ENCODE data around the gene FAM20C. TPM values are rescaled to one million over a fixed set of nuclear protein-coding genes. Genes with fewer than 3 reads are reported as not detected.

The FAM20C gene
- total and polyA plus RNA-seq, 2 donors (not counting 3 experiments of a cell fraction or from before 2014, with no cell fraction given) = 14.2 to 34.5 TPM

GRCh38 chr7:188174-188573 lies 4.2 kb upstream of the FAM20C start:
- Histone ChIP-seq H3K9me3 (replicated peaks; ENCODE audit: control insufficient read depth, insufficient read depth, low read length) (no peaks in the 10 kb centered on the region), H3K9ac (replicated peaks; ENCODE audit: extremely low read depth, insufficient read depth, low read length) (no peak overlapping the region), H3K79me2 (ENCODE audit: control insufficient read depth, insufficient read depth, low read length) (peaks cover 2% of the 10 kb centered on the region), H3K4me3 (replicated peaks in 1 of 3; ENCODE audit: insufficient read depth in 1 of 3, low read depth in 1 of 3, low read length in 3 of 3) (no peak overlapping the region), H3K4me2 (ENCODE audit: insufficient read depth, low read length) (no peak overlapping the region), H3K27me3 (ENCODE audit: control insufficient read depth in 2 of 2, insufficient read depth in 2 of 2, low read length in 2 of 2) (no peaks in the 10 kb centered on the region), H3K36me3 (ENCODE audit: control insufficient read depth in 2 of 2, extremely low read depth in 1 of 2, insufficient read depth in 2 of 2, low read length in 2 of 2) (no peaks in the 10 kb centered on the region), H2AFZ (ENCODE audit: low read depth, low read length) (no peak overlapping the region), H3K9me1 (replicated peaks; ENCODE audit: control insufficient read depth, extremely low read depth, insufficient read depth, low read length) (no peaks in the 10 kb centered on the region), H3K27ac (ENCODE audit: insufficient read depth, low read depth, low read length) (no peak overlapping the region), H4K20me1 (replicated peaks; ENCODE audit: control insufficient read depth, extremely low read depth, insufficient read depth, low read length) (no peaks in the 10 kb centered on the region), H3K4me1 (ENCODE audit: control insufficient read depth, extremely low read depth, insufficient read depth, low read length) (peaks cover 3% of the 10 kb centered on the region)
- POLR2A ChIA-PET = no interaction called here
- no peak for DNase-seq (ENCODE audit: low read depth, low spot score)
- dilution Hi-C loops (cut with MboI; ENCODE audit: extremely low pct_ligation_motif_present, low sequenced_read_pairs) = no loop called here
- CTCF ChIA-PET = interaction anchor here (1.0 to 2.3 kb wide), 4 partner anchors 9 to 124 kb away, joined by 3 to 11 read pairs (median 3); no protein-coding TSS in a partner anchor
- intact Hi-C loops (cut with micrococcal nuclease) = no loop called here
- TF ChIP-seq POLR2AphosphoS5 (IDR thresholded peaks at IDR 0.05; ENCODE audit: insufficient read depth, low read depth, low read length) = no peak
- TF ChIP-seq FOS (IDR thresholded peaks at IDR 0.05; ENCODE audit: borderline replicate concordance, insufficient read depth, low read length) = no peak
- TF ChIP-seq JUN (IDR thresholded peaks at IDR 0.05; ENCODE audit: borderline replicate concordance, insufficient read depth, insufficient read length, low read depth) = no peak
- no peak for TF ChIP-seq EZH2 (IDR thresholded peaks at IDR 0.05; ENCODE audit: borderline replicate concordance, low read depth, low read length, severe bottlenecking)
- FAIRE-seq = no peak
- no TSS peak for BruUV-seq (replicated peaks)

GRCh38 chr7:188727-189500 lies 3.5 kb upstream of the FAM20C start:
- DNase-seq (ENCODE audit: low read depth, low spot score) = no peak
- no peak overlapping the region for H3K27ac ChIP-seq (ENCODE audit: insufficient read depth, low read depth, low read length)
- no peaks in the 10 kb centered on the region for H3K36me3 ChIP-seq (ENCODE audit: control insufficient read depth in 2 of 2, extremely low read depth in 1 of 2, insufficient read depth in 2 of 2, low read length in 2 of 2)
- no peak overlapping the region for H3K9ac ChIP-seq (replicated peaks; ENCODE audit: extremely low read depth, insufficient read depth, low read length)
- no peak overlapping the region for H3K4me2 ChIP-seq (ENCODE audit: insufficient read depth, low read length)
- ChIA-PET POLR2A (no interaction called here), CTCF (interaction anchor here (1.0 to 2.3 kb wide), 4 partner anchors 10 to 125 kb away, joined by 3 to 11 read pairs (median 3); no protein-coding TSS in a partner anchor)
- H3K4me3 ChIP-seq (replicated peaks in 1 of 3; ENCODE audit: insufficient read depth in 1 of 3, low read depth in 1 of 3, low read length in 3 of 3) = no peak overlapping the region
- no peaks in the 10 kb centered on the region for H3K9me1 ChIP-seq (replicated peaks; ENCODE audit: control insufficient read depth, extremely low read depth, insufficient read depth, low read length)
- H3K27me3 ChIP-seq (ENCODE audit: control insufficient read depth in 2 of 2, insufficient read depth in 2 of 2, low read length in 2 of 2) = no peaks in the 10 kb centered on the region
- no peak overlapping the region for H2AFZ ChIP-seq (ENCODE audit: low read depth, low read length)
- intact Hi-C loops (cut with micrococcal nuclease) (no loop called here), dilution Hi-C loops (cut with MboI; ENCODE audit: extremely low pct_ligation_motif_present, low sequenced_read_pairs) (no loop called here)
- no peaks in the 10 kb centered on the region for H4K20me1 ChIP-seq (replicated peaks; ENCODE audit: control insufficient read depth, extremely low read depth, insufficient read depth, low read length)
- TF ChIP-seq JUN (IDR thresholded peaks at IDR 0.05; ENCODE audit: borderline replicate concordance, insufficient read depth, insufficient read length, low read depth) (no peak), MYC (IDR thresholded peaks at IDR 0.05; ENCODE audit: low read depth, low read length) (no peak), CTCF (IDR thresholded peaks at IDR 0.05; ENCODE audit: extremely low read depth in 1 of 2, insufficient read depth in 1 of 2, low read depth in 1 of 2, low read length in 2 of 2) (no peak), FOS (IDR thresholded peaks at IDR 0.05; ENCODE audit: borderline replicate concordance, insufficient read depth, low read length) (no peak), GATA2 (IDR thresholded peaks at IDR 0.05; ENCODE audit: insufficient read depth, insufficient read length, low read depth, low read length) (no peak)
- peaks cover 9% of the 10 kb centered on the region for H3K79me2 ChIP-seq (ENCODE audit: control insufficient read depth, insufficient read depth, low read length)
- H3K4me1 ChIP-seq (ENCODE audit: control insufficient read depth, extremely low read depth, insufficient read depth, low read length) = peaks cover 4% of the 10 kb centered on the region
- no peaks in the 10 kb centered on the region for H3K9me3 ChIP-seq (replicated peaks; ENCODE audit: control insufficient read depth, insufficient read depth, low read length)
- BruUV-seq (replicated peaks) = no TSS peak
- no peak for FAIRE-seq
